Fibroblast of lung (primary cell): ENCODE data around the gene IMMP2L. TPM values are rescaled to one million over a fixed set of nuclear protein-coding genes. Genes with fewer than 3 reads are reported as not detected.

Experiments used
- DNase-seq, 2 donors: peaks; one replicate each; pipeline versions ENCODE4 v3.0.0 to v3.0.0-alpha.2; 2010; ENCODE audit warnings: low read depth in 2 of 2
- H2AFZ ChIP-seq: 2 replicates; pipeline ENCODE4 v1.5.1; 2012; ENCODE audit warnings: low read length, control low read depth, inconsistent platforms
- H3K27ac ChIP-seq: 2 replicates; pipeline ENCODE4 v1.5.1; 2011; ENCODE audit warnings: low read length, control low read depth; ENCODE audit not compliant: insufficient read depth
- H3K27me3 ChIP-seq: 2 replicates; pipeline ENCODE4 v1.5.1; 2011; ENCODE audit warnings: mild to moderate bottlenecking, low read length; ENCODE audit not compliant: control insufficient read depth, insufficient read depth
- H3K36me3 ChIP-seq: 2 replicates; pipeline ENCODE4 v1.5.1; 2011; ENCODE audit warnings: low read length; ENCODE audit not compliant: control insufficient read depth, insufficient read depth
- H3K4me1 ChIP-seq: 2 replicates; pipeline ENCODE4 v1.5.1; 2011; ENCODE audit warnings: low read length; ENCODE audit not compliant: control insufficient read depth, insufficient read depth; ENCODE audit errors: extremely low read depth
- H3K4me2 ChIP-seq: 2 replicates; pipeline ENCODE4 v1.5.1; 2011; ENCODE audit warnings: low read length, control low read depth; ENCODE audit not compliant: insufficient read depth; ENCODE audit errors: extremely low read depth
- H3K4me3 ChIP-seq, 4 experiments: fragments of 200-600 bp in 1 of 4; sonication (generic) in 1 of 4; replicated peaks in 1 of 4; 2 replicates each; pipeline ENCODE4 v1.5.1; 2011 to 2016; ENCODE audit warnings: low read length in 4 of 4, low read depth in 3 of 4, mild to moderate bottlenecking in 3 of 4, control low read depth in 2 of 4, inconsistent platforms in 1 of 4, mixed read lengths in 1 of 4; ENCODE audit not compliant: insufficient read depth in 1 of 4; ENCODE audit errors: control extremely low read depth in 1 of 4
- H3K79me2 ChIP-seq: 2 replicates; pipeline ENCODE4 v1.5.1; 2012; ENCODE audit warnings: mild to moderate bottlenecking, low read length, inconsistent platforms; ENCODE audit not compliant: control insufficient read depth, insufficient read depth
- H3K9ac ChIP-seq: 2 replicates; pipeline ENCODE4 v1.5.1; 2011; ENCODE audit warnings: mild to moderate bottlenecking, low read length, control low read depth; ENCODE audit not compliant: insufficient read depth
- H3K9me3 ChIP-seq: 2 replicates; pipeline ENCODE4 v1.5.1; 2012; ENCODE audit warnings: low read depth, low read length; ENCODE audit not compliant: control insufficient read depth, insufficient read depth
- H4K20me1 ChIP-seq: 2 replicates; pipeline ENCODE4 v1.5.1; 2011; ENCODE audit warnings: low read length; ENCODE audit not compliant: control insufficient read depth, insufficient read depth; ENCODE audit errors: extremely low read depth
- CTCF ChIP-seq, 2 donors: IDR thresholded peaks in 1 of 2; conservative IDR thresholded peaks in 1 of 2; 1 replicate in 1 of 2; 2 replicates in 1 of 2; pipeline ENCODE4 v1.5.1; 2011 to 2012; ENCODE audit warnings: low read length in 2 of 2, control low read depth in 1 of 2, inconsistent platforms in 1 of 2, low read depth in 1 of 2, mild to moderate bottlenecking in 1 of 2
- EZH2 ChIP-seq: IDR thresholded peaks from 2 replicates; pipeline ENCODE4 v1.5.1; 2012; ENCODE audit warnings: low read length, control low read depth, mild to moderate bottlenecking; ENCODE audit errors: missing control alignments
- polyA plus RNA-seq, 2 donors: library from polyadenylated mRNA; depleted of rRNA in 1 of 2; stranded (reverse) in 1 of 2; unstranded in 1 of 2; fragments of >200 nt; gene quantifications; 2 replicates each; pipeline ENCODE4 v1.2.1, GENCODE V29; 2011 to 2012; ENCODE audit warnings: missing spikeins in 1 of 2
- total RNA-seq: library from RNA; depleted of rRNA; stranded (reverse); fragments of >200 nt; gene quantifications from 2 replicates; pipeline ENCODE4 v1.2.1, GENCODE V29; 2014

Gene IMMP2L
- total and polyA plus RNA-seq, 2 donors (not counting 1 experiment from before 2014, with no cell fraction given): 6.9 to 14.4 TPM

- Histone ChIP-seq H3K9me3 (no peaks in the 10 kb centered on the region), H3K36me3 (no peaks in the 10 kb centered on the region), H2AFZ (no peak overlapping the region), H3K4me2 (no peak overlapping the region), H3K27me3 (no peaks in the 10 kb centered on the region), H3K9ac (no peak overlapping the region), H3K4me1 (no peaks in the 10 kb centered on the region), H4K20me1 (no peaks in the 10 kb centered on the region), H3K27ac (no peak overlapping the region), H3K4me3 (no peak overlapping the region), H3K79me2 (no peaks in the 10 kb centered on the region)
- no peak for DNase-seq
- TF ChIP-seq CTCF (conservative IDR thresholded peaks at IDR 0.05 in 1 of 2, IDR thresholded peaks at IDR 0.05 in 1 of 2; ENCODE audit: low read depth in 1 of 2, low read length in 2 of 2) (no peak), EZH2 (no peak)
Measured at GRCh38 chr7:110721395-110721794, 840.9 kb downstream of the IMMP2L start.

- DNase-seq: no peak
- Histone ChIP-seq H3K9me3 (no peaks in the 10 kb centered on the region), H3K4me2 (no peak overlapping the region), H2AFZ (no peak overlapping the region), H4K20me1 (no peaks in the 10 kb centered on the region), H3K4me1 (no peaks in the 10 kb centered on the region), H3K27ac (no peak overlapping the region), H3K4me3 (no peak overlapping the region), H3K36me3 (no peaks in the 10 kb centered on the region), H3K79me2 (no peaks in the 10 kb centered on the region), H3K27me3 (no peaks in the 10 kb centered on the region), H3K9ac (no peak overlapping the region)
- TF ChIP-seq CTCF (conservative IDR thresholded peaks at IDR 0.05 in 1 of 2, IDR thresholded peaks at IDR 0.05 in 1 of 2; ENCODE audit: low read depth in 1 of 2, low read length in 2 of 2) (no peak), EZH2 (no peak)
Measured at GRCh38 chr7:110720626-110721025, 841.7 kb downstream of the IMMP2L start.

GRCh38 chr7:110719741-110720140 is 842.6 kb downstream of the IMMP2L start:
- no peaks in the 10 kb centered on the region for H3K79me2 ChIP-seq
- H3K36me3 ChIP-seq: no peaks in the 10 kb centered on the region
- no peaks in the 10 kb centered on the region for H3K4me1 ChIP-seq
- no peaks in the 10 kb centered on the region for H3K9me3 ChIP-seq
- no peak overlapping the region for H3K27ac ChIP-seq
- H3K4me3 ChIP-seq: no peak overlapping the region
- H3K9ac ChIP-seq: no peak overlapping the region
- no peak overlapping the region for H2AFZ ChIP-seq
- H4K20me1 ChIP-seq: no peaks in the 10 kb centered on the region
- DNase-seq: no peak
- no peak overlapping the region for H3K4me2 ChIP-seq
- no peaks in the 10 kb centered on the region for H3K27me3 ChIP-seq
- TF ChIP-seq CTCF (conservative IDR thresholded peaks at IDR 0.05 in 1 of 2, IDR thresholded peaks at IDR 0.05 in 1 of 2; ENCODE audit: low read depth in 1 of 2, low read length in 2 of 2) (no peak), EZH2 (no peak)
